Measurements from ENCODE around the gene TARM1. TPM values are rescaled to one million over a fixed set of nuclear protein-coding genes. Genes with fewer than 3 reads are reported as not detected.

Gene TARM1
- total and polyA plus RNA-seq, 10 donors: 1.5 TPM; not detected in 9

Small RNA genes lying within 50 kb of the gene (small RNA-seq; reads per million reads assigned to genes)
- gene AC012314.20: 0 reads per million in 4 donors

Other genes starting within 250 kb of the TARM1 start
- gene MYADM, start 213.5 kb downstream of the TARM1 start, total RNA-seq: 100 to 1,000 TPM in 1 of 7 donors, 10 to 100 TPM in 6; 43.1 to 146 (median 57.7) TPM
- gene MYADM, start 213.5 kb downstream of the TARM1 start, polyA plus RNA-seq: 10 to 100 TPM in 2 of 3 donors, 1 to 10 TPM in 1; 9.1 to 22.2 (median 12.1) TPM
- under 1 TPM in 1 of 7 donors, not detected in 6; 0.17 TPM for gene PRKCG, start 199.2 kb downstream of the TARM1 start, total RNA-seq
- gene PRKCG, start 199.2 kb downstream of the TARM1 start, polyA plus RNA-seq: not detected
- not detected for gene CACNG7, start 172.1 kb downstream of the TARM1 start, total RNA-seq
- not detected for gene CACNG7, start 172.1 kb downstream of the TARM1 start, polyA plus RNA-seq
- under 1 TPM in 3 of 7 donors, not detected in 4; 0.03 to 0.11 (median 0.06) TPM for gene CACNG8, start 118.4 kb downstream of the TARM1 start, total RNA-seq
- under 1 TPM in 1 of 3 donors, not detected in 2; 0.02 TPM for gene CACNG8, start 118.4 kb downstream of the TARM1 start, polyA plus RNA-seq
- not detected for gene CACNG6, start 89.7 kb downstream of the TARM1 start, total RNA-seq
- gene CACNG6, start 89.7 kb downstream of the TARM1 start, polyA plus RNA-seq: not detected
- 10 to 100 TPM in 2 of 7 donors, 1 to 10 TPM in 4, not detected in 1; 2.8 to 13.3 (median 7.3) TPM for gene VSTM1, start 17.5 kb downstream of the TARM1 start, total RNA-seq
- gene VSTM1, start 17.5 kb downstream of the TARM1 start, polyA plus RNA-seq: under 1 TPM; 0.32 to 0.70 (median 0.41) TPM
- gene OSCAR, start 19.4 kb upstream of the TARM1 start, total RNA-seq: 10 to 100 TPM in 6 of 7 donors, 1 to 10 TPM in 1; 9.1 to 49.5 (median 18.3) TPM
- gene OSCAR, start 19.4 kb upstream of the TARM1 start, polyA plus RNA-seq: 10 to 100 TPM in 2 of 3 donors, 1 to 10 TPM in 1; 2.4 to 18.2 (median 12.9) TPM
- gene NDUFA3, start 21.5 kb upstream of the TARM1 start, total RNA-seq: 100 to 1,000 TPM in 1 of 7 donors, 10 to 100 TPM in 6; 14.5 to 109 (median 73.5) TPM
- gene NDUFA3, start 21.5 kb upstream of the TARM1 start, polyA plus RNA-seq: 100 to 1,000 TPM; 162 to 197 (median 185) TPM
- gene TFPT, start 34.3 kb upstream of the TARM1 start, total RNA-seq: 10 to 100 TPM; 16.5 to 22.7 (median 20.1) TPM
- gene TFPT, start 34.3 kb upstream of the TARM1 start, polyA plus RNA-seq: 10 to 100 TPM; 24.8 to 36.5 (median 28.8) TPM
- gene PRPF31, start 34.4 kb upstream of the TARM1 start, total RNA-seq: 10 to 100 TPM; 34.7 to 57.0 (median 48.1) TPM
- 10 to 100 TPM; 45.5 to 66.2 (median 59.1) TPM for gene PRPF31, start 34.4 kb upstream of the TARM1 start, polyA plus RNA-seq
- gene CNOT3, start 56.4 kb upstream of the TARM1 start, total RNA-seq: 10 to 100 TPM; 40.7 to 56.1 (median 48.2) TPM
- 10 to 100 TPM; 17.7 to 34.3 (median 24.6) TPM for gene CNOT3, start 56.4 kb upstream of the TARM1 start, polyA plus RNA-seq
- 10 to 100 TPM in 2 of 7 donors, 1 to 10 TPM in 5; 7.5 to 12.1 (median 9.0) TPM for gene LENG1, start 78.4 kb upstream of the TARM1 start, total RNA-seq
- 10 to 100 TPM in 1 of 3 donors, 1 to 10 TPM in 2; 7.4 to 14.6 (median 9.1) TPM for gene LENG1, start 78.4 kb upstream of the TARM1 start, polyA plus RNA-seq
- gene TMC4, start 91.8 kb upstream of the TARM1 start, total RNA-seq: 1 to 10 TPM in 3 of 7 donors, under 1 TPM in 2, not detected in 2; 0.51 to 4.0 (median 1.0) TPM
- gene TMC4, start 91.8 kb upstream of the TARM1 start, polyA plus RNA-seq: under 1 TPM; 0.12 to 0.86 (median 0.22) TPM
- 100 to 1,000 TPM in 3 of 7 donors, 10 to 100 TPM in 4; 65.1 to 208 (median 85.9) TPM for gene MBOAT7, start 108.2 kb upstream of the TARM1 start, total RNA-seq
- gene MBOAT7, start 108.2 kb upstream of the TARM1 start, polyA plus RNA-seq: 10 to 100 TPM; 12.0 to 19.4 (median 14.7) TPM
- 100 to 1,000 TPM in 1 of 7 donors, 10 to 100 TPM in 6; 32.2 to 109 (median 45.5) TPM for gene TSEN34, start 109.9 kb upstream of the TARM1 start, total RNA-seq
- 10 to 100 TPM; 25.5 to 45.2 (median 37.5) TPM for gene TSEN34, start 109.9 kb upstream of the TARM1 start, polyA plus RNA-seq
- gene RPS9, start 119.5 kb upstream of the TARM1 start, total RNA-seq: 1,000 to 10,000 TPM; 1,182 to 2,757 (median 1,587) TPM
- gene RPS9, start 119.5 kb upstream of the TARM1 start, polyA plus RNA-seq: 1,000 to 10,000 TPM; 6,196 to 7,306 (median 6,994) TPM
- gene LILRB3, start 141.6 kb upstream of the TARM1 start, total RNA-seq: 100 to 1,000 TPM in 3 of 7 donors, 10 to 100 TPM in 4; 61.5 to 443 (median 97.5) TPM
- 10 to 100 TPM in 2 of 3 donors, 1 to 10 TPM in 1; 6.4 to 24.6 (median 22.5) TPM for gene LILRB3, start 141.6 kb upstream of the TARM1 start, polyA plus RNA-seq
- 10 to 100 TPM; 21.5 to 77.5 (median 38.3) TPM for gene LILRA6, start 161.4 kb upstream of the TARM1 start, total RNA-seq
- gene LILRA6, start 161.4 kb upstream of the TARM1 start, polyA plus RNA-seq: 1 to 10 TPM; 1.2 to 8.2 (median 6.7) TPM
- gene LILRB5, start 175.9 kb upstream of the TARM1 start, total RNA-seq: 100 to 1,000 TPM in 1 of 7 donors, 10 to 100 TPM in 6; 38.9 to 112 (median 79.6) TPM
- 10 to 100 TPM in 2 of 3 donors, 1 to 10 TPM in 1; 3.8 to 41.2 (median 23.9) TPM for gene LILRB5, start 175.9 kb upstream of the TARM1 start, polyA plus RNA-seq
- gene LILRB2, start 199.7 kb upstream of the TARM1 start, total RNA-seq: 100 to 1,000 TPM in 3 of 7 donors, 10 to 100 TPM in 4; 52.9 to 209 (median 94.5) TPM
- gene LILRB2, start 199.7 kb upstream of the TARM1 start, polyA plus RNA-seq: 10 to 100 TPM; 10.2 to 26.0 (median 23.8) TPM
- gene LILRA5, start 231.8 kb upstream of the TARM1 start, total RNA-seq: 100 to 1,000 TPM in 2 of 7 donors, 10 to 100 TPM in 5; 43.3 to 262 (median 79.9) TPM
- gene LILRA5, start 231.8 kb upstream of the TARM1 start, polyA plus RNA-seq: 10 to 100 TPM; 16.3 to 53.6 (median 34.5) TPM